Anterior cingulate cortex (tissue), 58 donors: ENCODE results near the gene ATXN7L1.
A peak's percentile ranks its signal among the peaks of the same experiment; 100 is the strongest.

ENCODE experiments used
- DNase-seq, 58 donors: peaks; one replicate each; lab custom pipeline; 2025; lab: John Stamatoyannopoulos, UW

Gene ATXN7L1

GRCh38 chr7:105830405-105831301 is 45.7 kb downstream of the ATXN7L1 start:
- no peak for DNase-seq

- DNase-seq: no peak
Measured at GRCh38 chr7:105829681-105830322, 46.6 kb downstream of the ATXN7L1 start.

DNA sequence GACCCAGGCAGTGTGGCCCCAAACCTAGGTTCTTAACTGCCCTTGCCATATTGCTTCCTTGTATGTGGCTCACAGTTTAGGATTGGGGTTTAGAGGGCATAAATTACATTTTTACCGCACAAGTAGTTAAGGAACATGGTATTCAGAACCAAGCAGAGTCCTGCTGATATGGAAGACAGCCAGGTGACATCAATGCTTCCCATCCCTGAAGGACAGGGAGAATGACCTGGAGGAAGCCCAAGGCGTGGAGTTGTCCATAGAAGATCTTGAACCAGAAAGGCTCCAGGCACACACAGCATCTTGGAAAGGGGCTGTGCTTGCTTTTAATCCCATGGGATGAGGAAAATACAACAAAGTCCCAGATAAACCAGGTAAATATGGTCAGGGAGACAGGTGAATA is 48.3 kb downstream of the ATXN7L1 start:
- DNase-seq: no peak

DNA sequence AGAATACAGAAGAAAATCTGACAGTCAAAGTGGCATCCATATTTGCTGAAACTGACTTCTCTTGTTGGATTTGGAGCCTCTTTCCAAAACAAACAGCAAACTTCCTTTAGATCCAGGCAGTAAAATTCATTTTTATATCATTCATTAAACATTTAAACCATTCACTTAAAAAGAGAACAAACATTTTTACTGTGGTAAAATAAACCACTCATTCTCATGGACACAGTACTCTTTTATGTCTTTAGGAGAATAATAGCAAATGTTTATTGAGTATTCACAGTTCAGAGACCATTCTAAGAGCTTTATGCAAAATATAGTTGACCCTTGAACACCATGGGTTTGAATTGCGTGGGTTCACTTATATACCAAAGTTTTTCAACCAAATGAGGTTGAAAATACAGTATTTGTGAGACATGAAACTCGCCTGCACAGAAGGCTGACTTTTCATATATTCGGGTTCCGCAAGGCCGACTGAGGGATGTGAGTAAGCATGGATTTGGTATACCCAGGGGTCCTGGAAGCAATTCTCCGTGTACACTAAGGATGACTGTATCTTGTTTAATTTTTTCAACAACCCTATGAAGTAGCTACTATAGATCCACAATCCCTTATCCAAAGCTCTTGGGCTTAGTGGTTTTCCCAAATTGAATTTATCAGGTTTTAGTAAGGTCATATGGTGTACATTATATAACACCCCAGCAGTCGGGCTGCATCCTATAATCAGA is 49.1 kb downstream of the ATXN7L1 start:
- no peak for DNase-seq

- DNase-seq: no peak
Measured at GRCh38 chr7:105826143-105826542, 50.3 kb downstream of the ATXN7L1 start.

GRCh38 chr7:105825371-105825770 is 51.0 kb downstream of the ATXN7L1 start:
- no peak for DNase-seq

DNA sequence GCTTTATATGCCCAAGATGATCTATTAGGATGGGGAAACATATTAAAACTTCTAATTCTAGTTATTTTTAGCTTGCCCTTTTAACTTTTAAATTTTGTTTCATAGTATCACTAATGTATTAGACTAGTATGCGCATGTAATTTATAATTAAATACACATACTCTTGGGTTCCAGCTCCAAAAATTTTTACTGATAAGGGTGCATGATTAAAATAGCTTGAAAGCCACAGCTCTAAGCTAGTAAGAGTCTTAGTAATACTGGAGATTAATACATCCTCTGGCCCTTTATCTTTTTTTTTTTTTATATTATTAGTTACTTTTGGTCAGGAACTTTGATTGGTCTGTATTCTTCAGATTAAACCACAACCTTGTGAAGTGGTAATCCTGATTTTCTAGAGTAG is 53.6 kb downstream of the ATXN7L1 start:
- DNase-seq: no peak

GRCh38 chr7:105821527-105821926 is 54.9 kb downstream of the ATXN7L1 start:
- no peak for DNase-seq

- DNase-seq: no peak
Measured at GRCh38 chr7:105820363-105821066, 55.9 kb downstream of the ATXN7L1 start.

- DNase-seq: no peak
Measured at GRCh38 chr7:105819559-105819958, 56.8 kb downstream of the ATXN7L1 start.

GRCh38 chr7:105816954-105817615 is 59.3 kb downstream of the ATXN7L1 start:
- DNase-seq: no peak

DNA sequence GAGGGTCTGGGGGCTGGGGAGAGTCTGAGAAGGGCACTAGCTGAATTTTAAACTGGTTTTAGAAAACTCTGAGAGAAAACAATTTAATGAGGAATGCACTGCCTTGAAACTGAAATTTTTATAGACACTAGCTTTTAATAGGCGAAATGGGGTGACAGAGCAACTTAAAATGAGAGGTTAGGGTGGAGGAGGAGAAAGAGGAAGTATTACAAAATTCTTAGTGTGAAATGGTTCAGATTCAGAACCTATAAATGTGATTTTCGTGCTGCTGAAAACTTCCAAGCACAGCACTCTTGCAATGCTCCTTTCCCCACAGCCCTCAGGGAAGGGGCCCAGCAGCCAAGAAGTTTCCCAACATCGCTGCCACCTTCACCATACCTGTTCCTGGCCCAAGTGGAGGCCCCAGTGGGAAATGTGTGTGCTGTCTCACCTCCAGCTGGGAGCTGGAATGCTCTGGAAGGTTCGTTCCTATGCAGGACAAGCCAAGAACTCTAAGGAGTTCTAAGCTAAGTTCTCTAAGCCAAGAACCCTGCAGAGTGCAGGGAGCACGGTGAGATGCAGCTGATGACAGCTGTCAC is 60.0 kb downstream of the ATXN7L1 start:
- DNase-seq: no peak

DNA sequence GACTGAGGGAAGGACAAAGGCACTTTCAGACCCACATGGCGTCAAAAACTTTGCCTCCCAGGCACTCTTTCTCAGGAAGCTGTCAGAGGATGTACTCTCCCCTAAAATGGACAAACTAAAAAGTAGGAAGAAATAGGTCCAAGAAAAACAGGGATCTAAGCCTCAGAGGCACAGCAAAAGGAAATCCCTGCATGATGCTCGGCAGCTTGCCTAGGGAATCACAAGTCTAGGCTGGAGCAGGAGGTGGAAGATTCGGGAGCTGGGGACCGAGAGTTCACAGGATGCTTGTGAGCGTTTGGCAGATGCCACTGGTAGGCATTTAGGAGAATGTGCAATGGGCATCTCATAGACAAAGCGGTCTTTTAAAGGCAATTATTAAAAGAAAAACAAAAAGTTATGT is 60.8 kb downstream of the ATXN7L1 start:
- no peak for DNase-seq

DNA sequence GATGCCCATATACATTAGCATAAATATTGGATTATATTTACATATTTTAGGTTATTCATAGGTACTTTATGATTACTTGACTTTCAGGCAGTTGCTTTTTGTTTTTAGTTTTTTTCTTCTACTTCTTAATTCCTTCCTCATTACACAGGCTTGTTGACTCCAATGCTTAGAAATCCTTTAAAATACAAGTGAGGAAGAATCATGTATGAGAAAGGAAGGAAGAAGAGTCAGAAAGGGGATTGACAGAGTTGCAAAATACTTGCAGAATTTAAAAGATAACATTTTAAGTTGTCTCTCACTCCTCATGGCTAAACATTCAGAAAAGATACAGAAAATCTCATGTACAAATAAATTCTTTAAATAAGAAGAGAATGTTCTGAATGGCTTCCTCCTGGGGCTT is 61.9 kb downstream of the ATXN7L1 start:
- DNase-seq: no peak

DNA sequence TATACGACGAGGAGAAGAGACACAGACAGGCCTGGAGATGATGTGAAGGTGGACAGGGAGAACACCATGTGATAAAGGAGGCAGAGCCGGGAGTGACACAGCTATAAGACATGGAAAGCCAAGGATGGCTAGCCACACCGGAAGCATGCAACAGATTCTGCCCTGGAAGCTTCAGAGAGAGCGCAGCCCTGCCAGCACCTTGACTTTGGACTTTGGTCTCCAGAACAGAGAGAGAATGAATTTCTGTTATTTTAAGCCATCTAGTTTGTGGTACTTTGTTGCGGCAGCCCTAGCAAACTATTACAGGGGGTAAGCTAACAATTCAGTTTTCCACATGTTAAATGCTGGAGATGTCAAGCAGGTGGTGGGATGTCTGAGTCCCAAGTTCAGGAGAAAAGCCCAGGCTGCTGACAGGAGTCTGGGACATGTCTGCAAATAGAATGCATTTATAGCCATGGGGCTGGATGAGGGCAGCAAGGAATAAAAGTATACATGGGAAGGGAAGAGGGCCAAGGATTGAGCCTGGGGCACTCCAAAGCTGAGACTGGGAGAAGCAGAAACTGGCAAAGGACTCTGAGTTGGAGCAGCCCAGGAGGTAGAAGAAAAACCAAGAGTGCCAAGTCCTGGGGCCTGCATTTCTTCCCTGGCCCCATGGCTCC is 65.1 kb downstream of the ATXN7L1 start:
- no peak for DNase-seq

DNA sequence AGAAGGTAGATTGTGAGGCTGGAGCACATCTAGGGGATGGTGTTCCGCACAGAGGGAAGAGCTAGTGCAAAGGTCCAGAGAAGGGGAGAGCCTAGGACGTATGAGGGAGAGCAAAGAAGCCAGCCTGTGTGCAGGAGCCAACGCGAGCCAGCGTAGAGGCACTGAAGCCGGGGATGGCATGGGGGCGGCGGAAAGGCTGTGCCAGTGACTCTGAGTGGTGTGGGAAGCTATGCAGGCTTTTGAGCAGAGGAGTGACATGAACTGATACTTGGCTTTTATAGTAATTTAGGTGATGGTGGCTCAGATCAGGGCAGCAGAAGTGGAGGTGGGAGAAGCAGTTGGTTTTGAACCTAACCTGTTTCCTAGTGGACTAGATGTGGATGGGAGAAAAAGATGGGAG is 65.8 kb downstream of the ATXN7L1 start:
- DNase-seq: peak in 1 of 58 donors; percentile 7

DNA sequence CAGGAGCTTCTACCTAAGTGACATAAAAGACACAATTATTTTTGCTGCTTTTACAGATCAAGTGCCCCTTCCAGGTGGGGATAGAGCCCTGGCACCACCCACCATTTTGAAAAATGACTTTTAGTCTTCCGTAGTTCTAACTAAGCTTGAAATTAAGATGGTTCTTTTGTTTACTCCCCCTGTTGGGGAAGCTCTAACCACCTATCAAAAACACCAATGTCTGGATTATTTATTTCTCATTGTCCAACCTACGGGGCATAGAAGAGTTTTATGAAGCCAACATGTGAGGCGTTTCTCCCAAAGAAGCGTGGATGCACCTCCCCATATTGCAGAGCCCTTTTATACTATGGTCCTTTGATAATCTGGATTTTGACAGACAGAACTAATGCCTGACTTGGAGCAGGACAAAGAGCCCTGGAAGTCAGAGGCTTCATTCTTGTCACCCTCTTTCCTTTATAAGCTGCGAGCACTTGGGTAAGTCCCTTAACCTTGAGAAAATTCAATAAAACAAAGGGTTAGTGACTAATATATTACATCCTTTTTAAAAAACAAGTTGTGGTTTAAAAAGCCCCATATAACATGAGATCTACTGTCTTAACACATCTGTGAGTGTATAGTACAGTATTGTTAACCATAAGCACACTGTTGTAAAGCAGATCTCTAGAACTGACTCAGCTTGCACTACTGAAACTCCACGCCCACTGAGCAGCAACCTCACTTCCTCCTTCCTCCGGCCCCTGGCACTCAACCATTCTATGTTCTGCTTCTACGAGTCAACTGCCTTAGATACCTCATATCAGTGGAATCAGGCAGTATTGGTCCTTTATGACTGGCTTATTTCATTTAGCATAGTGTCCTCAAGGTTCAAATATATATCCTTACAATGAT is 67.5 kb downstream of the ATXN7L1 start:
- DNase-seq: peak in 1 of 58 donors; percentile 5

GRCh38 chr7:105808209-105808608 is 68.2 kb downstream of the ATXN7L1 start:
- DNase-seq: no peak
